ENCODE measurements around the gene IRF2BPL. TPM values are rescaled to one million over a fixed set of nuclear protein-coding genes. Genes with fewer than 3 reads are reported as not detected.
A peak's percentile ranks its signal among the peaks of the same experiment; 100 is the strongest.
"Not testable (repeated sequence)": the region's sequence is repeated elsewhere in the genome, so short reads cannot be mapped to it uniquely, and the experiment has no call there.

IRF2BPL gene
- polyA plus RNA-seq, 12 donors = 13.9 to 338 (median 19.7) TPM

GRCh38 chr14:77037215-77037937 lies 8.9 kb upstream of the IRF2BPL start:
- DNase-seq = no peak

GRCh38 chr14:77036484-77037214 lies 8.1 kb upstream of the IRF2BPL start:
- no peak for DNase-seq

GRCh38 chr14:77035267-77035666 lies 6.8 kb upstream of the IRF2BPL start:
- DNase-seq = no peak

- DNase-seq = no peak
Measured at GRCh38 chr14:77033622-77034589, 5.4 kb upstream of the IRF2BPL start.

GRCh38 chr14:77032844-77033621 lies 4.5 kb upstream of the IRF2BPL start:
- peak; percentile 90 for DNase-seq

- no peak for DNase-seq
Measured at GRCh38 chr14:77032491-77032843, 4.0 kb upstream of the IRF2BPL start.

- no peak for DNase-seq
Measured at GRCh38 chr14:77031759-77032490, 3.4 kb upstream of the IRF2BPL start.

- no peak for DNase-seq
Measured at GRCh38 chr14:77027538-77028383, 747 bp downstream of the IRF2BPL start.

GRCh38 chr14:77026930-77027537 lies 1.5 kb downstream of the IRF2BPL start:
- DNase-seq = no peak

GRCh38 chr14:77026166-77026929 lies 2.2 kb downstream of the IRF2BPL start:
- no peak for DNase-seq

- no peak for DNase-seq
Measured at GRCh38 chr14:77025744-77026165, 2.8 kb downstream of the IRF2BPL start.

- DNase-seq = no peak
Measured at GRCh38 chr14:77024171-77024691, 4.3 kb downstream of the IRF2BPL start.

- no peak for DNase-seq
Measured at GRCh38 chr14:77023001-77023996, 5.2 kb downstream of the IRF2BPL start.

GRCh38 chr14:77022236-77022852 lies 6.2 kb downstream of the IRF2BPL start:
- DNase-seq = no peak

- not testable (repeated sequence) for DNase-seq
Measured at GRCh38 chr14:77021424-77021823, 7.1 kb downstream of the IRF2BPL start.

GRCh38 chr14:77018785-77019184 lies 9.7 kb downstream of the IRF2BPL start:
- DNase-seq = no peak

Data from muscle of arm (tissue), 12 donors.